ENCODE data around the gene GDNF.

GDNF gene

GRCh38 chr5:37838152-37838932, 1.5 kb downstream of the GDNF start:
- Histone ChIP-seq H3K4ac (ENCODE audit: low read length) (no peak overlapping the region), H2BK12ac (ENCODE audit: low read length) (no peak overlapping the region), H2BK15ac (ENCODE audit: low read length) (no peak overlapping the region), H3K27ac (replicated peaks; ENCODE audit: low read length) (no peak overlapping the region), H3K4me3 (ENCODE audit: low read length in 2 of 2) (no peak overlapping the region), H3K79me1 (ENCODE audit: low read depth, low read length) (no peaks in the 10 kb centered on the region), H2BK120ac (ENCODE audit: low read depth, low read length) (no peak overlapping the region), H3K18ac (ENCODE audit: low read length) (no peak overlapping the region), H4K91ac (ENCODE audit: low read depth, low read length, poor library complexity) (no peak overlapping the region), H3K4me1 (ENCODE audit: control insufficient read depth in 2 of 2, insufficient read depth in 1 of 2, low read depth in 1 of 2, low read length in 2 of 2) (peaks cover 13 to 14% of the 10 kb centered on the region in 2 donors), H3K9me3 (replicated peaks in 1 of 2; ENCODE audit: control insufficient read depth in 2 of 2, insufficient read depth in 1 of 2, low read depth in 1 of 2, low read length in 2 of 2) (peaks cover 3 to 8% of the 10 kb centered on the region in 2 donors), H2BK5ac (ENCODE audit: low read length) (no peak overlapping the region), H3K36me3 (replicated peaks in 1 of 2; ENCODE audit: control insufficient read depth in 2 of 2, insufficient read depth in 2 of 2, low read length in 2 of 2) (no peaks in the 10 kb centered on the region), H3K14ac (ENCODE audit: low read length) (no peak overlapping the region), H3K9ac (ENCODE audit: low read depth, low read length, poor library complexity) (no peak overlapping the region), H3K23ac (ENCODE audit: low read depth, low read length, poor library complexity) (no peak overlapping the region), H2AFZ (ENCODE audit: low read length) (peak overlapping the region; percentile 74), H3K27me3 (ENCODE audit: control insufficient read depth in 3 of 3, insufficient read depth in 3 of 3, low read depth in 1 of 3, low read length in 3 of 3) (peaks cover 38 to 99% (median 82%) of the 10 kb centered on the region in 3 experiments), H4K8ac (ENCODE audit: low read depth, low read length) (no peak overlapping the region), H3K4me2 (ENCODE audit: insufficient read depth, low read length, poor library complexity, severe bottlenecking) (no peak overlapping the region), H2AK5ac (ENCODE audit: low read depth, low read length) (no peak overlapping the region)
- DNase-seq (ENCODE audit: low spot score): no peak
- no CpG with 5 or more reads among the region's 47 CpGs for WGBS, 2 donors (ENCODE audit: extremely low coverage in 2 of 2, insufficient read length in 2 of 2, insufficient replicate concordance in 1 of 2)

GRCh38 chr5:37837414-37838032, 2.3 kb downstream of the GDNF start:
- Histone ChIP-seq H3K36me3 (replicated peaks in 1 of 2; ENCODE audit: control insufficient read depth in 2 of 2, insufficient read depth in 2 of 2, low read length in 2 of 2) (no peaks in the 10 kb centered on the region), H2BK12ac (ENCODE audit: low read length) (peak overlapping the region; percentile 18), H3K9me3 (replicated peaks in 1 of 2; ENCODE audit: control insufficient read depth in 2 of 2, insufficient read depth in 1 of 2, low read depth in 1 of 2, low read length in 2 of 2) (peaks cover 3 to 8% of the 10 kb centered on the region in 2 donors), H3K14ac (ENCODE audit: low read length) (no peak overlapping the region), H3K23ac (ENCODE audit: low read depth, low read length, poor library complexity) (peak overlapping the region; percentile 90), H2BK15ac (ENCODE audit: low read length) (peak overlapping the region; percentile 30), H3K9ac (ENCODE audit: low read depth, low read length, poor library complexity) (peak overlapping the region; percentile 80), H4K91ac (ENCODE audit: low read depth, low read length, poor library complexity) (no peak overlapping the region), H2BK5ac (ENCODE audit: low read length) (no peak overlapping the region), H2BK120ac (ENCODE audit: low read depth, low read length) (no peak overlapping the region), H3K4me3 (ENCODE audit: low read length in 2 of 2) (peak overlapping the region in 1 of 2 donors; percentile 72), H3K27me3 (ENCODE audit: control insufficient read depth in 3 of 3, insufficient read depth in 3 of 3, low read depth in 1 of 3, low read length in 3 of 3) (peaks cover 38 to 99% (median 83%) of the 10 kb centered on the region in 3 experiments), H3K27ac (replicated peaks; ENCODE audit: low read length) (no peak overlapping the region), H2AK5ac (ENCODE audit: low read depth, low read length) (no peak overlapping the region), H3K4me1 (ENCODE audit: control insufficient read depth in 2 of 2, insufficient read depth in 1 of 2, low read depth in 1 of 2, low read length in 2 of 2) (peaks cover 13 to 14% of the 10 kb centered on the region in 2 donors), H3K79me1 (ENCODE audit: low read depth, low read length) (no peaks in the 10 kb centered on the region), H3K4ac (ENCODE audit: low read length) (no peak overlapping the region), H3K18ac (ENCODE audit: low read length) (peak overlapping the region; percentile 81), H2AFZ (ENCODE audit: low read length) (peak overlapping the region; percentile 86), H3K4me2 (ENCODE audit: insufficient read depth, low read length, poor library complexity, severe bottlenecking) (peak overlapping the region; percentile 94), H4K8ac (ENCODE audit: low read depth, low read length) (no peak overlapping the region)
- DNase-seq (ENCODE audit: low spot score): peak; percentile 65
- WGBS, 2 donors (ENCODE audit: extremely low coverage in 2 of 2, insufficient read length in 2 of 2, insufficient replicate concordance in 1 of 2): no CpG with 5 or more reads among the region's 38 CpGs

- peak overlapping the region; percentile 18 for H2BK12ac ChIP-seq (ENCODE audit: low read length)
- peaks cover 13 to 14% of the 10 kb centered on the region in 2 donors for H3K4me1 ChIP-seq (ENCODE audit: control insufficient read depth in 2 of 2, insufficient read depth in 1 of 2, low read depth in 1 of 2, low read length in 2 of 2)
- H3K27ac ChIP-seq (replicated peaks; ENCODE audit: low read length): no peak overlapping the region
- no peak overlapping the region for H3K14ac ChIP-seq (ENCODE audit: low read length)
- H4K91ac ChIP-seq (ENCODE audit: low read depth, low read length, poor library complexity): no peak overlapping the region
- peaks cover 3 to 8% of the 10 kb centered on the region in 2 donors for H3K9me3 ChIP-seq (replicated peaks in 1 of 2; ENCODE audit: control insufficient read depth in 2 of 2, insufficient read depth in 1 of 2, low read depth in 1 of 2, low read length in 2 of 2)
- no peak overlapping the region for H3K4ac ChIP-seq (ENCODE audit: low read length)
- DNase-seq (ENCODE audit: low spot score): no peak
- no peaks in the 10 kb centered on the region for H3K36me3 ChIP-seq (replicated peaks in 1 of 2; ENCODE audit: control insufficient read depth in 2 of 2, insufficient read depth in 2 of 2, low read length in 2 of 2)
- H3K4me2 ChIP-seq (ENCODE audit: insufficient read depth, low read length, poor library complexity, severe bottlenecking): peak overlapping the region; percentile 94
- WGBS, 2 donors (ENCODE audit: extremely low coverage in 2 of 2, insufficient read length in 2 of 2, insufficient replicate concordance in 1 of 2): no CpG with 5 or more reads among the region's 65 CpGs
- peak overlapping the region; percentile 74 for H3K18ac ChIP-seq (ENCODE audit: low read length)
- peak overlapping the region; percentile 80 for H3K9ac ChIP-seq (ENCODE audit: low read depth, low read length, poor library complexity)
- peaks cover 38 to 99% (median 79%) of the 10 kb centered on the region in 3 experiments for H3K27me3 ChIP-seq (ENCODE audit: control insufficient read depth in 3 of 3, insufficient read depth in 3 of 3, low read depth in 1 of 3, low read length in 3 of 3)
- no peak overlapping the region for H4K8ac ChIP-seq (ENCODE audit: low read depth, low read length)
- H3K23ac ChIP-seq (ENCODE audit: low read depth, low read length, poor library complexity): peak overlapping the region; percentile 90
- H2BK120ac ChIP-seq (ENCODE audit: low read depth, low read length): no peak overlapping the region
- H3K79me1 ChIP-seq (ENCODE audit: low read depth, low read length): no peaks in the 10 kb centered on the region
- no peak overlapping the region for H2AK5ac ChIP-seq (ENCODE audit: low read depth, low read length)
- peak overlapping the region in 1 of 2 donors; percentile 72 for H3K4me3 ChIP-seq (ENCODE audit: low read length in 2 of 2)
- H2AFZ ChIP-seq (ENCODE audit: low read length): peak overlapping the region; percentile 86
- peak overlapping the region; percentile 30 for H2BK15ac ChIP-seq (ENCODE audit: low read length)
- no peak overlapping the region for H2BK5ac ChIP-seq (ENCODE audit: low read length)
These were observed 3.0 kb downstream of the GDNF start for GRCh38 chr5:37836592-37837413.
